Measurements from ENCODE around the gene RNF38. TPM values are rescaled to one million over a fixed set of nuclear protein-coding genes. Genes with fewer than 3 reads are reported as not detected.
"Not testable (repeated sequence)": the region's sequence is repeated elsewhere in the genome, so short reads cannot be mapped to it uniquely, and the experiment has no call there.

The RNF38 gene
- total RNA-seq, 6 experiments from 2014 or later = 6.8 to 13.5 (median 11.9) TPM

GRCh38 chr9:36322462-36322861, 77.6 kb downstream of the RNF38 start:
- H3K4me3 ChIP-seq = no peak overlapping the region
- no peaks in the 10 kb centered on the region for H3K27me3 ChIP-seq
- no peak for TF ChIP-seq POLR2A (IDR thresholded peaks at IDR 0.05)
- TF ChIP-seq, protein P1, sequence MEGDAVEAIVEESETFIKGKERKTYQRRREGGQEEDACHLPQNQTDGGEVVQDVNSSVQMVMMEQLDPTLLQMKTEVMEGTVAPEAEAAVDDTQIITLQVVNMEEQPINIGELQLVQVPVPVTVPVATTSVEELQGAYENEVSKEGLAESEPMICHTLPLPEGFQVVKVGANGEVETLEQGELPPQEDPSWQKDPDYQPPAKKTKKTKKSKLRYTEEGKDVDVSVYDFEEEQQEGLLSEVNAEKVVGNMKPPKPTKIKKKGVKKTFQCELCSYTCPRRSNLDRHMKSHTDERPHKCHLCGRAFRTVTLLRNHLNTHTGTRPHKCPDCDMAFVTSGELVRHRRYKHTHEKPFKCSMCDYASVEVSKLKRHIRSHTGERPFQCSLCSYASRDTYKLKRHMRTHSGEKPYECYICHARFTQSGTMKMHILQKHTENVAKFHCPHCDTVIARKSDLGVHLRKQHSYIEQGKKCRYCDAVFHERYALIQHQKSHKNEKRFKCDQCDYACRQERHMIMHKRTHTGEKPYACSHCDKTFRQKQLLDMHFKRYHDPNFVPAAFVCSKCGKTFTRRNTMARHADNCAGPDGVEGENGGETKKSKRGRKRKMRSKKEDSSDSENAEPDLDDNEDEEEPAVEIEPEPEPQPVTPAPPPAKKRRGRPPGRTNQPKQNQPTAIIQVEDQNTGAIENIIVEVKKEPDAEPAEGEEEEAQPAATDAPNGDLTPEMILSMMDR (IDR thresholded peaks at IDR 0.05) = no peak
- H3K27ac ChIP-seq = no peak overlapping the region
- H3K9me3 ChIP-seq = no peaks in the 10 kb centered on the region
- ATAC-seq (no peak), DNase-seq (no peak)
- H3K4me1 ChIP-seq = peaks cover 0 to 13% (median 0%) of the 10 kb centered on the region in 4 donors
- intact Hi-C loops (cut with DNase I) = loop anchor here in 1 of 2 donors (10.0 kb wide), 2 partner anchors 58 to 118 kb away; no protein-coding TSS in a partner anchor
- 86% methylated on average over 3 of the region's 3 CpGs for WGBS (ENCODE audit: insufficient coverage, low coverage, low lambda C conversion rate, missing lambda C conversion rate)
- H3K36me3 ChIP-seq = no peaks in the 10 kb centered on the region

DNA sequence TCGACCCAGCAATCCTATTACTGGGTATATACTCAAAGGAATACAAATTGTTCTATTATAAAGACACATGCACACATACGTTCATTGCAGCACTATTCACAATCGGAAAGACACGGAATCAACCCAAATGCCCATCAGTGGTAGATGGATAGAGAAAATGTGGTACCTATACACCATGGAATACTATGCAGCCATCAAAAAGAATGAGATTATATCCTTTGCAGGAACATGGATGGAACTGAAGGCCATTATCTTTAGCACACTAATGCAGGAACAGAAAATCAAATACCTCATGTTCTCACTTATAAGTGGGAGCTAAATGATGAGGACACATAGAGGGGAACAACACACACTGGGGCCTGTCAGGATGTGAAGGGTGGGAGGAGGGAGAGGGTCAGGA, 78.2 kb downstream of the RNF38 start:
- not testable (repeated sequence) for H3K27ac ChIP-seq, H3K27me3 ChIP-seq, ATAC-seq, H3K4me3 ChIP-seq, DNase-seq, H3K36me3 ChIP-seq, H3K9me3 ChIP-seq
- 71% methylated on average over 4 of the region's 4 CpGs for WGBS (ENCODE audit: insufficient coverage, low coverage, low lambda C conversion rate, missing lambda C conversion rate)
- intact Hi-C loops (cut with DNase I) = loop anchor here in 1 of 2 donors (10.0 kb wide), 2 partner anchors 57 to 117 kb away; no protein-coding TSS in a partner anchor
- H3K4me1 ChIP-seq = peaks cover 0 to 13% (median 0%) of the 10 kb centered on the region in 4 donors

DNA sequence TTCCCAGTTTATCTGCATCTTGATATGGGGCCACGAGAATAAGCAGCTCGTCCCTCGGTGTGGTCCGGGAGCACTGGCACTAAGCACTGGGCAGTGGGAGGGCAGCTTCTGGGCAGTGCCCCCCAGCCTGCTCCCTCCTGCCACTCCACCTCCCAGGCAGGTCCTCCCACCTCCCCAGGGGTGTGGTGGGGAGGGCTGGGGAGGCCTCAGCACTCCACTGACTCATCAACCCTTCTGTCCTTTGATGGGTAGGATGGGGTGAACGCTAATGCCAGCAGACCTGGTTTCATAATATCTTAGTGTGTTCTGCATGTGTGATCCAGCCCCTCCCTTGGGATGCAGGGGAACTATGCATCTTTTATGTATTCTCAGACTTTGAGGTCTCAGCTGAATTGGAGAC, 79.6 kb downstream of the RNF38 start:
- Histone ChIP-seq H3K9me3 (no peaks in the 10 kb centered on the region), H3K27me3 (no peaks in the 10 kb centered on the region), H3K27ac (peak overlapping the region in 2 of 3 donors; percentile 50 to 73), H3K36me3 (no peaks in the 10 kb centered on the region), H3K4me3 (no peak overlapping the region), H3K4me1 (peaks cover 0 to 16% (median 0%) of the 10 kb centered on the region in 4 donors)
- no peak for DNase-seq
- intact Hi-C loops (cut with DNase I) = loop anchor here in 1 of 2 donors (10.0 kb wide), 2 partner anchors 56 to 116 kb away; no protein-coding TSS in a partner anchor
- no CpG with 5 or more reads among the region's 5 CpGs for WGBS (ENCODE audit: insufficient coverage, low coverage, low lambda C conversion rate, missing lambda C conversion rate)
- TF ChIP-seq POLR2A (IDR thresholded peaks at IDR 0.05) = no peak
- TF ChIP-seq, protein P1 (IDR thresholded peaks at IDR 0.05) = no peak
- peak in 2 of 4 donors; percentile 13 to 20 for ATAC-seq

GRCh38 chr9:36319806-36320205, 80.3 kb downstream of the RNF38 start:
- WGBS (ENCODE audit: insufficient coverage, low coverage, low lambda C conversion rate, missing lambda C conversion rate) = 40% methylated on average over 6 of the region's 6 CpGs
- H3K27ac ChIP-seq = peak overlapping the region in 2 of 3 donors; percentile 50 to 73
- TF ChIP-seq POLR2A (IDR thresholded peaks at IDR 0.05) = no peak
- TF ChIP-seq, protein P1 (IDR thresholded peaks at IDR 0.05) = no peak
- DNase-seq (peak in 2 of 3 donors; percentile 34 to 55), ATAC-seq (peak; percentile 85 to 92 (median 88))
- no peaks in the 10 kb centered on the region for H3K27me3 ChIP-seq
- H3K36me3 ChIP-seq = no peaks in the 10 kb centered on the region
- peaks cover 0 to 19% (median 0%) of the 10 kb centered on the region in 4 donors for H3K4me1 ChIP-seq
- intact Hi-C loops (cut with DNase I) = loop anchor here in 1 of 2 donors (10.0 kb wide), 2 partner anchors 55 to 115 kb away; no protein-coding TSS in a partner anchor
- H3K9me3 ChIP-seq = no peaks in the 10 kb centered on the region
- H3K4me3 ChIP-seq = no peak overlapping the region

DNA sequence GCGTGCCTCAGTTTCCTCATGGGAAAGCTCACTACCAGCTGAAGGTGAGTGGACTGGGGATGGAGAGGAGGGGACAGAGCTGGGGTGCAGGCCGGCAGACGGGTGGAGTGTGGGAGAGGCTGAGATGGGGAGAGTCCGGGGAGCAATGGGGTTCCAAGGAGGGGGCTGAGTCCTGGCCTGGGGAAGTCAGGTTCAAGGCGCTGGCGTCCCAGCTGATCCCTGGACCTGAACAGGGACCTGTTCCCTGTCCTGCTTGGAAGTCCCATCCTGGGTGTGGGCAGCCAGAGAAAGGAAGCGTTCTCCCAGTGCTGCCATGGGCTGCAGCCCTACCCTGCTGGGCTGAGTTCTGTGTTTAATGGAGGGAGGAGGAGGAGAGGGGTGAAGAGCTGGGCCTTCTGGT, 80.9 kb downstream of the RNF38 start:
- intact Hi-C loops (cut with DNase I) = no loop called here
- no peaks in the 10 kb centered on the region for H3K36me3 ChIP-seq
- H3K4me1 ChIP-seq = peaks cover 0 to 19% (median 0%) of the 10 kb centered on the region in 4 donors
- no peak for DNase-seq
- no peak overlapping the region for H3K4me3 ChIP-seq
- no peaks in the 10 kb centered on the region for H3K9me3 ChIP-seq
- no peaks in the 10 kb centered on the region for H3K27me3 ChIP-seq
- TF ChIP-seq, protein P1 (IDR thresholded peaks at IDR 0.05) = no peak
- no peak for TF ChIP-seq POLR2A (IDR thresholded peaks at IDR 0.05)
- peak in 2 of 4 donors; percentile 13 to 17 for ATAC-seq
- H3K27ac ChIP-seq = peak overlapping the region in 2 of 3 donors; percentile 50
- WGBS (ENCODE audit: insufficient coverage, low coverage, low lambda C conversion rate, missing lambda C conversion rate) = 91% methylated on average over 5 of the region's 7 CpGs
